ENCODE results near the gene PSME2. TPM values are rescaled to one million over a fixed set of nuclear protein-coding genes. Genes with fewer than 3 reads are reported as not detected.

The PSME2 gene
- total and polyA plus RNA-seq, 9 of the 15 experiments (the other 6 are each of a cell fraction or from before 2014, with no cell fraction given), result 111 to 579 (median 159) TPM

DNA sequence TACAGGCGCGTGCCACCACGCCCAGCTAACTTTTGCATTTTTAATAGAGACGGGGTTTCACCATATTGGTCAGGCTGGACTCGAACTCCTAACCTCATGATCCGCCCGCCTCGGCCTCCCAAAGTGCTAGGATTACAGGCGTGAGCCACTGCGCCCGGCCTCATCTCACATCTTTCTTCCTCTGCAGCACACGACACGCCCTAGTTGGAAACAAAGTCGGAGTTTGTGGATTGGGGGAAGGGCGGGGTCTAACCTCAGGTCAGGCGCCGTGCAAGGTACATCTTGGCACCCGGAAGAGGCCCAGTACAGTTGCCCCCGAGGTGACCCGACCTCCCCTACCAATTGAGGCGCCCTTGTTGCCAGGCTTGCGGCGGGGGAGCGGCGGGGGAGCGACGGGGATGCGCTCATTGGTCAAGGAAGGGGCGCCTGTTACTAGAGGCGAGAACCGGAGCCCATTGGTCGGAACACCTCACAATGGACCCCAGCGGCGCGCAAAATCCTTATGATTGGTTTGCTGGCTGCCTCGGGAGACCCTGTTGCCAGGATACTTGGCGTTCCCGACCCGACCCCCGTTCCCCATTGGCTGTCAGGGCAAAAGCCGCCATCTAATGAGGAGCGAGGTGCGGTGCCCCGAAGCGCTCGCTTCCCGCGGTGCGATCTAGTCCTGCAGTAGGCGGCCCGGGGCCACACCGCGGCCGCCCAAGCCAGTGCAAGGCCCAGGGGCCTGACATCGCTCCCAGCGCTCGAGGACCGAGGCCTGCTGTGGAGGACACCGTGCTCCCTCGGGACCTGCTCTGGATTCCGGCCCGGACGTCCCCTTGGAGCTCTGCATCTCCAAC, 25.2 kb upstream of the PSME2 start, which contains the start of gene REC8:
Gene REC8 (plus strand): TSS at position 659 of the 839 bp plus-strand sequence. CDS start 473 bp downstream, outside the sequence.
- H3K79me2 ChIP-seq (ENCODE audit: control insufficient read depth, insufficient read depth, low read length), result no peaks in the 10 kb centered on the region
- ChIA-PET CTCF (ENCODE audit: low intra/inter-chr PET ratio) (no interaction called here), POLR2A (interaction anchor here (0.5 to 1.2 kb wide), 2 partner anchors 11 to 44 kb away, joined by 3 to 4 read pairs; partner anchors contain the start of genes IRF9 and MDP1)
- FAIRE-seq, result no peak
- no peaks in the 10 kb centered on the region for H3K27me3 ChIP-seq (ENCODE audit: control insufficient read depth in 2 of 2, insufficient read depth in 2 of 2, low read length in 2 of 2)
- TF ChIP-seq, protein P1, sequence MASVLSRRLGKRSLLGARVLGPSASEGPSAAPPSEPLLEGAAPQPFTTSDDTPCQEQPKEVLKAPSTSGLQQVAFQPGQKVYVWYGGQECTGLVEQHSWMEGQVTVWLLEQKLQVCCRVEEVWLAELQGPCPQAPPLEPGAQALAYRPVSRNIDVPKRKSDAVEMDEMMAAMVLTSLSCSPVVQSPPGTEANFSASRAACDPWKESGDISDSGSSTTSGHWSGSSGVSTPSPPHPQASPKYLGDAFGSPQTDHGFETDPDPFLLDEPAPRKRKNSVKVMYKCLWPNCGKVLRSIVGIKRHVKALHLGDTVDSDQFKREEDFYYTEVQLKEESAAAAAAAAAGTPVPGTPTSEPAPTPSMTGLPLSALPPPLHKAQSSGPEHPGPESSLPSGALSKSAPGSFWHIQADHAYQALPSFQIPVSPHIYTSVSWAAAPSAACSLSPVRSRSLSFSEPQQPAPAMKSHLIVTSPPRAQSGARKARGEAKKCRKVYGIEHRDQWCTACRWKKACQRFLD (CRISPR knock-in tag; IDR thresholded peaks at IDR 0.05), result no peak
- TF ChIP-seq, protein P2, sequence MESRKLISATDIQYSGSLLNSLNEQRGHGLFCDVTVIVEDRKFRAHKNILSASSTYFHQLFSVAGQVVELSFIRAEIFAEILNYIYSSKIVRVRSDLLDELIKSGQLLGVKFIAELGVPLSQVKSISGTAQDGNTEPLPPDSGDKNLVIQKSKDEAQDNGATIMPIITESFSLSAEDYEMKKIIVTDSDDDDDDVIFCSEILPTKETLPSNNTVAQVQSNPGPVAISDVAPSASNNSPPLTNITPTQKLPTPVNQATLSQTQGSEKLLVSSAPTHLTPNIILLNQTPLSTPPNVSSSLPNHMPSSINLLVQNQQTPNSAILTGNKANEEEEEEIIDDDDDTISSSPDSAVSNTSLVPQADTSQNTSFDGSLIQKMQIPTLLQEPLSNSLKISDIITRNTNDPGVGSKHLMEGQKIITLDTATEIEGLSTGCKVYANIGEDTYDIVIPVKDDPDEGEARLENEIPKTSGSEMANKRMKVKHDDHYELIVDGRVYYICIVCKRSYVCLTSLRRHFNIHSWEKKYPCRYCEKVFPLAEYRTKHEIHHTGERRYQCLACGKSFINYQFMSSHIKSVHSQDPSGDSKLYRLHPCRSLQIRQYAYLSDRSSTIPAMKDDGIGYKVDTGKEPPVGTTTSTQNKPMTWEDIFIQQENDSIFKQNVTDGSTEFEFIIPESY (CRISPR knock-in tag; IDR thresholded peaks at IDR 0.05), result peak; percentile 50; the same call in 1 of the 2 replicates
- TF ChIP-seq TAF7 (tag; IDR thresholded peaks at IDR 0.05) (no peak), RBFOX2 (IDR thresholded peaks at IDR 0.05; ENCODE audit: low read depth, low read length) (0 out of 2 replicates have a peak, but pooled peaks have one; percentile 38)
- H3K27ac ChIP-seq (ENCODE audit: extremely low read depth, low read depth, low read length), result no peak within 1 kb of the TSS
- DNase-seq (ENCODE audit: extremely low read depth in 1 of 4, low spot score in 3 of 4), result no peak
- H2AFZ ChIP-seq (ENCODE audit: low read depth, low read length), result no peak within 1 kb of the TSS
- ATAC-seq, result no peak
- H3K9ac ChIP-seq (ENCODE audit: insufficient read depth in 1 of 2, low read depth in 2 of 2, low read length in 2 of 2), result no peak within 1 kb of the TSS
- no TSS peak for BruUV-seq (replicated peaks)
- no peaks in the 10 kb centered on the region for H3K9me1 ChIP-seq (ENCODE audit: control insufficient read depth, insufficient read depth, low read length)
- peaks cover 2% of the 10 kb centered on the region; the same call in 1 of the 3 replicates for H3K36me3 ChIP-seq (ENCODE audit: control insufficient read depth, insufficient read depth, low read length)
- no peak within 1 kb of the TSS for H3K4me2 ChIP-seq (ENCODE audit: insufficient read depth, low read length)
- intact Hi-C loops (cut with micrococcal nuclease) (no loop called here), in situ Hi-C loops (cut with MboI) (no loop called here)
- 78% methylated on average over 20 of the region's 63 CpGs for WGBS (ENCODE audit: insufficient coverage, low coverage, missing lambda C conversion rate)
- H3K4me1 ChIP-seq (replicated peaks in 1 of 2; ENCODE audit: control insufficient read depth in 2 of 2, insufficient read depth in 2 of 2, low read length in 2 of 2), result no peaks in the 10 kb centered on the region; a peak in 3 of 5 replicates
- H3K9me3 ChIP-seq (replicated peaks; ENCODE audit: control insufficient read depth, insufficient read depth, low read depth, low read length), result no peaks in the 10 kb centered on the region
- H3K4me3 ChIP-seq, result no peak within 1 kb of the TSS
- no peaks in the 10 kb centered on the region for H4K20me1 ChIP-seq (replicated peaks; ENCODE audit: control insufficient read depth, insufficient read depth, low read length)

All from K562 (cell line).